NCI-H774 (cell line): ENCODE measurements around the gene SMPD3.
A peak's percentile ranks its signal among the peaks of the same experiment; 100 is the strongest.

Experiments
- DNase-seq: peaks from one replicate; lab custom pipeline; 2025; lab: John Stamatoyannopoulos, UW

SMPD3 gene

DNA sequence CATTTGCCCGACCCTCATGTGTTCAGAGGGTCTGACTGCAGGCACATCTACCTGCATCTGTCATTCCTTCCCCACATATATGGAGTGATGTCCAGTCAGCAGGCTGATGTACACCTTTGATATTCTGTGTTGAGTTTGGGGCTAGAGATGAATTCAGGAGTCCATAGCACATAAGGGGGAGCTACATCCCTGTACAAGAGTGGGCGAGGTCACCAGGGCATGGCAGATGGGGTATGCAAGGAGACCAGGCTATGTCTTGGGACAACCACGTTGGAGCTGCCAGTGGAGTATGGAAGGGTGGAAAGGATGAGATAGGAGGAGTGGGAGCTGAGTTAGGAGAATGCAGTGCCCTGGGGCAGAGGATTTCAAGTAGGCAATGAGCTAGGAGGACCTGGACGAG, 15.0 kb downstream of the SMPD3 start:
- DNase-seq = no peak

DNA sequence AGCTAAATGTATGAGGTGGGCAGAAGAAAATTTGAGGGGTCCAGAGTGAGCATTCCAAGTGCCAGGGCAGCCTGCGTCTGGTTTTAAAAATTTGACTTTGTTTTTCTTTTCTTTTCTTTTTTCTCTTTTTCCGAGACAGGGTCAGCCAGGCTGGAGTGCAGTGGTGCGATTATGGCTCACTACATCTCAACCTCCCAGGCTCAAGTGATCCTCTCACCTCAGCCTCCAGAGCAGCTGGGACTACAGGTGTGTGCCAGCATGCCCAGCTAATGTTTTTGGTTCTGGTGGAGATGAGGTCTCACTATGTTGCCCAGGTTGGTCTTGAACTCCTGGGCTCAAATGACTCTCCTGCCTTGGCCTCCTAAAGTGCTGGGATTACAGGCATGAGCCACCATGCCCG, 15.6 kb downstream of the SMPD3 start:
- no peak for DNase-seq

DNA sequence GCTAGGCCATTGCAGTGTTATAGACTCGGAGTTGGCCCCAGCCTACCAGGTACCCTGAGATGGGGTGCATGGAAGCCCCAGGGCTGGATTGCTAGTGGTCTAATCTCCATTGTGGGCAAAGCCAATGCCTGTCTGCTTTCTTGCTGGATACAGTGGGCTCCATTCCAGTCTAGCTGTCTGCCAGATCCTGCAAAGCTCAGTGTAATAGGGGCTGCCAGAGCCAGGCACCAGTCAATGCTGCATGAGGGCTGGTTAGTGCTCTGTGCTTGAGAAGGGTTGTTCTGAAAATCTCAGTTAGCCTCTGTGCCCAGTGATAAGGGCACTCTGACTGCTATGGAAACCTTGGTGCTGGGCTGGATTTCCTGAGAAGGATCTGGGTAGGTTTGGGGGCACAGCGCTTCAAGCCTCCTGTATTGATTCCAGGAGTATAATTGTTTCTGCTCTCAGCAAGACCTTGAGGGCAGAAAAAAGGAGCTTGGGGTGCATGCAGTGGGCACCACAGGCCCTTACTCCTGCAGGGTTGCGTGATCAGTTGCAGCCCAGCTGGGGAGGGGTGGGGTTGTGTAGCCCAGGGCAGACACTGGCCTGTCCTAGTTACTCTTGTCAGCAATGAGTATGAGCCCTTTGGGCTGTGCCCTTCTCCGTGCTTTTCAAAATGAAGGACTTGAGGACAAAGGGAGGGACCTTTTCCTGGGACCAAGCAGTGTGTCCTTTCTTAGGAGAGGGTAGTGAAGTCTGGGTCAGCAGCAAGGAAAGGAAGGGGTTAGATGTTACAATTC, 19.0 kb downstream of the SMPD3 start:
- DNase-seq = no peak

DNA sequence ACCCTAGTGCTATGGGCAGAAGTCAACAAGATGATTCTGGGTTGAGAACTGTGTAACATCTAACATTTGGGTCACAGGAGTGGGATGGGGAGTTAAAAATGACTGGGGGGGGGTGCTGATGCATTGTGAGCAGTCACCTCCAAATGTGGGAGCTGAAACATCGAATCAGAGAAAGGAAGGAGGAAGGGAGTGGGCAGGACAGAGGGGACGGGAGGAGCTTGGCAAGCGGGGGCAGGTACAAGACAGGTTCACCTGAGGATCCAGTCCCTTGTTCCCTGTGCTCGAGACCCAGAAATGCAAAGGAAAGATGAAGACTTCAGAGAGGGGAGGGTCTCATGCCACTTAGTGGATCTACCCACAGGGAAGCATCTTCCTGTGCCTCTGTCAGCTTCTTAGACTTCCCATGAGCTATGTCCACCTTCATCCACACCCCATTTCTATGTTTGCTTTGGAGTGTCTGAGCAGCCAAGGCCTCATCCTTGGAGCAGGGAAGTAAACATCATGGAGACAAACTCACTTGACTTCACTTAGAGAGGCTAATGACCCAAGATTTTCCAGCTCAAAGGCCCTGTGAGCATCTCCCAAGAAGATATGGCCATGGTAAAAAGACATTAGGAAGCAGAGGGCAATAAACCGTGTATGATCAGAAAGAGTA, 20.5 kb downstream of the SMPD3 start:
- DNase-seq = no peak

DNA sequence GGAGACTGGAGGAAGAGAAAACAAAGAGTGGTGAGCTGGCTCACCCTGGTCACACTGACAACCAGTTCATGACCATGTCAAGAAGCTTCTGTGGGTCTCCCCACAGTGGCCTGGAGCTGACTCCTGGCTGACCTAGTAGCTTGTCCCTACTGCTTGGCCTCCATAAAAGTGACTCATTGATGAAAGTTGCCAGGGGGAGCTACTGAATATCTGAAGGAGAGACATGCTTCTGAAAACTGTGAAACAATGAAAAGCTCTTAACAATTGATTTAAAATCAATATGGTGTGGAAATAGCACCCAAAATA, 22.0 kb downstream of the SMPD3 start:
- DNase-seq = no peak

DNA sequence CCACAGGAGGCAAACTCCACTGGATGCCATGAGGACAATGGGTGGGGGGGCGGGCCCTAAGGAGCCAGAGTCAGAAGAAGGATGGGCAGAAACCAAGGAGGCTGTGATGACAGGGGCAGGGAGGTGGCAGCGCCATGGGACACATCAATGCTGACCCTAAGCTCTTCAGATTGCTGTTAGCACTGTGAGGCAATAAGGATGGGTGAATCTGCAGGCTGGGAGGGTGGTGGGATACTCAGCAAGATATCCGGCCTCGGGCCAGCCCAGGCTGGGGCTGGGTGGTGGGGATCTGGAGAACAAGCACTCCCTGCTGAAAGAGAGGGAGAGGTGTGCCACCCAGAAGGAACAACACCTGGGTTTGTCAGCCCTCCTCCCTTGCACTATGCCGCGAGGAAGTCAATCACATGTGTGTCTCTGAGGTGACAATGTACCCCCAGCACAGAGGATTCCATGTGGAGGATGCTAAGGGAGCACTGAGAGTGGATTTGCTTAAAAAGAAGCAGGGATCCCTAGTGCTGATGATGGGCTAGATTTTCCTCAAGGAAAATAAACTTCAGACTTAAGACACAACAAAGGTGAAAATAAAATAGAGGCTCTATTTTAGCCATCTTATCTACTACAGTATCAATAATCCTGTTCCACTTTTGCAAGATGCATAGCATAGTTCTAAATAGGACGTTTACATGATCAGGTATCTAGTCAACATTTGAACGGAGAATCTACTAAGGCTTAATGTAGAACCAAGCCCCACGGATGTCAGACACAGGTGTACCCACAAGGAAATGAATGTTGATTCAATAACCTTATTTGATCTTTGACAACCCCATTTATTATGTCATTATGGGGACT, 22.6 kb downstream of the SMPD3 start:
- DNase-seq = no peak

DNA sequence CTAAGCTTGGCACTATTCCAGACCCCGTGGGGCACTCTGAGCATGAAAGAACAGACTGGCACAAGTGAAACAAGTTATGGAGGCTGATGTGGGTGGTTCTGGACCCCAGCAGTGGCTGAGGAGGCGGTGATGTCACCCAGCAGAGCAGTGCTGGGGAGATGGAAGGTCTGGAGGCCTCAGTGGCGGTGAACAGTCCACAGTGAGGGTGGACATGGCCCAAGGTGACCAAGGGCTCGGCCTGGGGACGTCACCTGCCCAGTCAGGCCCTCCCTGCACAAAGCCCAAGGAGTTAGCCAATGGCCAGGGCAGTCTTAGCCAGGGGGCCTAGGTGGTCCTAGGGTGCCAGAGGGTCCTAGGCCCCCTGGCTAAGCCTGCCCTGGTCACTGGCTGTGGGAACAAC, 24.5 kb downstream of the SMPD3 start:
- no peak for DNase-seq

DNA sequence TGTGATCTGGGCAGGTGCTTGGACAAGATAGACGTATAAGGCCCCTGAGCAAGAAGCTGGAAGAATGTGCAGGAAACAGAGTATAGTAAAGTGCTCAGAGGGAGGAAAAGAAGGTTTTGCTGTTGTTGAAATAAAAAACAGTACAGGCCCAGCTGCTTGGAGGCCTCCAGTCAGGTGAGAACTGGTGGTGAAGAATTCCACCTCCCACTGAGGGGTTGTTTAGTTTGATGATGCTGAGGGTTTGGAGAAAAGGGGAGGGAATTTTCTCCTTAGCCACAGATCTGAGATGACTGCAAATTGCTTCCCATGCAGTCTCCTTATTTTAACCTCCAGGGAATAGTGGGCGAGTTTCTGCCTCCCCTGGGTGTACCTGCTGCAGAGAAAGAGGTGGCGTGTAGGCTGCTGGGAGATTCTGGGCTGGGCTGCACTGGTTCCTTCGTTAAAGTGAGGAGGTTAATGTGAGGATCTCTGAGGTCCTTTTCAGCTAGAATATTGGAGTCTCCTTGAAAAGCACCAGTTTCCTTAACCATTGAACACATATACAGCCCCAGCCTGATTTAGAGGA, 25.8 kb downstream of the SMPD3 start:
- no peak for DNase-seq

DNA sequence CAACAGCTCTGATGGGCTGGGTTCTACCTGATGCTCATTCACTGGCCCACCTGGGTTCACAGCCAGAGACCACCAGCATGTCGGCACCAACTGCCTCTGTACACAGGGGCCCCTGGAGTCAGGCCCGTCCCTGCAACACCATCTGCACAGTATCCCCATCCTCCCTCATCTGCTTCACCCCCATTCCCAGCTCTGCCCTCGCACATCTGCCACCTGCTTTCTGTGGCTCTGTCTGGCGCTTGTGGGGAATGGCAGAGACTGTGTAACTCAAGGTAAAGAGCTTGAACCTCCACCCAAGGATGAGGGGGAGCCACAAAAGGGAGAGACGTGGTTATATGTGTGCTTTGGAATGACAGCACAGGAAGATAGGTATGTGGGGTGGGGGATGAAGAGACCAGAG, 27.2 kb downstream of the SMPD3 start:
- no peak for DNase-seq

DNA sequence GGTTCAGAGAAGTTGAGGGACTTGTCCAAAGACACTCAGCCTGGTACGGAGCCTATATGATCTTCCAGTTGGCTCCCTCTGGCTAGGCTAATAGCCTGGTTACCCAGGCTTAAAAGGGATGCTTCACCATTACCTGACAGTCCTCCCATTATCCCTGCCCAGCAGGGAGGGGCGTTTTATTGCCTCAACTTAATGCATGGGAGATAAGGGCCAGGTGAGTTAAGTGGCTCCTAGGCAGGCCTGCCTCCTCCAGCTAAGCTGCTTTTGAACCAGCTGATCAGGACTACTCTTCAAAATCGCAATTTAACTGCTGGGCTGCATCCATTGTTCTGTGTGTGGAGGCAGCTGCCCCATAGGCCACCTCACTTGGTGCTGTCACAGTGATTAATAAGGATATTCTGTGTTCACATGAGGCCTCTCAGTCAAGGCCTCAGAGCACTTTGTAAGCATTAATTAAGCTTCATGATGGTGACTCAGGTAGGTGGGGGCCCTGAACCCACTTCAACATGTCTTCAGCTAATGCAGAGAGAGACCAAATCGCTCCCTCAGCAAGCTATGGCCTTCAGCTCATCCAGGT, 27.9 kb downstream of the SMPD3 start:
- peak; percentile 63 for DNase-seq

DNA sequence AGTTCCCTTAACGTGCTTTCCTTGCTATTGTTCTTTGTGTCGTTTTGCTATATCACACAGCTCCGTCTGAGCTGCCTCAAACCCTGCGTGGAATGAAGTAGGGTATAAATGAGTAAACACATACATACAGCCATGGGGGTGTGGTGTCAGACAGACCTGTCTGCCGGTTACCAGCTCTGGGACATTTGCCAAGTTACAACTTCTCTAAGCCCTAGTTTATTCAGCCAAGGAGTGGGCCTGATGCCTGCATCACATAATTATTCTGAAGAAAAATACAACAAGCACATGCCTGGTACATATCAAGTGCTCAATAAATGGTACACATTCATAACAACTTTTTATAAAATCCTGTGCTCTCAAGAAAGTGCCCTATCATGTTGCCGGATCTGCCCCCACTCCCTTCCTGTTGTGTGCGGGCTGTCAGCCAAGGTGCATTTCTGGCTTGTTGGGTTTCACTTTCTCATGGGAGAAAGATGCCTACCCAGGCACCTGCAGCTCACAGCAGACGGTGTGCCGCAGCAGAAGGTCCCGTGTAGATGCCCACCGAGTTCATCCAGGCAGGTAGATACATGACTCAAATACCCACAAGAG, 30.5 kb downstream of the SMPD3 start:
- DNase-seq = peak; percentile 55

DNA sequence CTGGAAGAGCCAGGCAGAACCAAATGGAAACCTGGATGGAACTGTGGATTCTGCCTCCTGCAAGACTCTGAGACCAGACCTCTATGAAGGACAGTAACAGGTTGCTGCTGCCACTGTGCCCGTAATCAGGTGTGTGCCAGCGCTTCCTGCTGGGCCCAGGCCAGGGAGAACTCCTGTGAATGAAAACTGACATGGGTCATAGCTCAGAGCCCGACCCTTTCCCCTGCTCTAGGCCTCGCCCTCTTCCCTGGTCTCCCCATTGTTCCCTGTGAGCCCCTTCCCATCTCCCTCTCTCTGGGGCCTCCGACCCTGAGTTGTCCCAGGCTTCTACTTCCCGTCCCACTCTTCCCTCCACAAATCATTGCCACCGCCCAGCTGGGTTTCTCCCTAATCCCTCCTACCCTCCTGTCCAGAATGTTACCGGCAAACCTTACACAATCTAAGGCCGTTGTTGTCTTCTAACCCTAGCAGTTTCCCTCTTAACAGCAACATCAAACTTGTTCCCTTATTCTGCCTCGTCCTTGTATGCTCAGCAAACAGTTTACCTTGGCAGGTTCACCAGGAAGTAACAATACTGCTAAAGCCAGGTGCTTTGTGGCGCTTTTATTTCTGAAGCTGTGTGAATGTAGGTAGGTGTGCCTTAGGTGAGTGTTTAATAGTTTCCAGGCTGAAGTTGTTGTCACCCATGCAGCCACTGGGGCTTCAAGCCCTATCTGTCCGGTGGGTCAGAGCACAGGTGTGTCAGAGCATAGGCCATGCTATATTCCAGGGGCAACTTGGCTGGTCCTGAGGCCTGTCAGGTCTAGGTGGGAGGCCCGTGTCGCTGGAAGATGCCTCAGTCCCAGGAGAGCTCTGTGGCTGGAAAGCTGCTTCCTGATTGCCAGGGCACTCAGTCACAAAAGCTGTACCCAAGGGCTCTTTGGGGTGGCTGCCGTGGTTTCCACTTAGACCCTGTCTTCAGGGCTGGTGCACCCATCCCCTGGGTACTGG, 32.0 kb downstream of the SMPD3 start:
- peak; percentile 80 for DNase-seq

DNA sequence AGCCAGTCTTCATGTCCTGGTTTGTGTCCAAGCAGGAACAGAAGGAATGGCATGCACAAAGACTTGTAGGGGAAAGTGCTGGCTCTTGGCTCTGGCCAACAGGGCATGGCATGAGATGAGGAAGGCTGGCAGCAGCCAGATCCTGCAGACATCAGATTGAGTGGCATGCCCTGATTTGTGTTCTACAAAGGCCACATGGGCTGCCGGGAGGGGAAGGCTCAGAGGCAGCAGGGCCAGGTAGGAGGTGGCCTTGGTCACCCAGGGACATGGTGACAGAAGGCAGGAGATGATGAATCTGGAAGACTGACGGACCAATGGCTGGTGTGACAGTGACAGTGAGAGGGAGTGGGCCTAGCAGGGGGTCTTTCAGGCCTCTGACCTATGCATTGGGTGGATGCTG, 33.7 kb downstream of the SMPD3 start:
- no peak for DNase-seq

DNA sequence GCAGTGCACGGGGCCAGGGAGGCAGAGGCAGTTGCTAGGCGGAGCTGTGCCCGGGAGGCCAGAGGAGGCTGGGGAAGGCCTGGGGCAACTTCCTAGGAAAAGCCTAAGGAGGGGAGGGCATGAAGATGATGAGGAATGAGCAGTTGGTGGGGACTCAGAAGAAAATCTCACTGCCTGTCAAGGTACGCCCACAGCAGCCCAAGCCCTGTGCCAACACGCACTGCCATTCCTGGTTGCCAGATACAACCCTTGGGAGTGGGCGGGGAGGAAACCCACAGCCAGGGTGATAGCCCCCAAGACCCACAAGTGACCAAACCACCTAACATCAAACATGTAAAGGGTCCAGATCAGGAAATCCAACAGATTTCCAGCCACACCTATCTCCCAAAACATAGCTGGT, 36.2 kb downstream of the SMPD3 start:
- DNase-seq = no peak

DNA sequence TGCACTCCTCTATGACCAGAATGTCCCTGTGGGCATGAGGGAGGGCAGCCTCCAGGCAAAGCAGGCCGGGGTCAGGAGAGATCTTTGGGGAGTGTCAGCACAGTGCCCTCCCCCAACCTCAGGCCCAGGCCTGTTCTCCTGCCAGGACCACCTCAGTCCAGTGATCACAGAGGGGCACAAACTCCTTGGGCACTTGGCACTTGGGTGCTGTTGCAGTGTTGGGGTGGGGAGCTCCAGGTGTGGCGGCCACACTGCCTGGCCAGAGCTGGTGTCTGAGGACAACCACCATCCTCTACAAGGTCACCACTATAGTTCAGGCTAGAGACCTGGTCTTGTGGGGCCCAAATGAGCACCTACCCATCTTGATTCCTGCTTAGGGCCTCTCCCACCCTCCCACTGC, 37.2 kb downstream of the SMPD3 start:
- DNase-seq = no peak

DNA sequence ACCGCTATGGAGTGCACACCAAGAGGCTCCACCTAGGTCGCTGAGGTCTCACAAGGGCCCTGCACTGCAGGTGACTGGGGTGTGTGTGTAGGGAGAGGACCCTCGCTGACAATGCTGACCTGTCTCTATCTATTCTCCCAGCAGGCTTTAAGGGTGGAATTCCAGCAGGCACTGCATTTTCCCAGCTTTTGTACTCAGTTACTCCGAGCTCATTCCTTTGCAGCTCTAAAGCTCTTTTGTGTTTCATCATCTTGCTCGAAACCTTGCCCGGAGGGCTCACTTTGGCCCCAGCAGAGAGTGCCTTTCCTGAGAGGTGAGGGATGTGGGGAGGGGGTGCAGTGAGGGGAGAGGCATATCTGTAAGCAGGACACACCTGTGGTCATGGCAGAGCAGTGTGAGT, 39.3 kb downstream of the SMPD3 start:
- DNase-seq = no peak

DNA sequence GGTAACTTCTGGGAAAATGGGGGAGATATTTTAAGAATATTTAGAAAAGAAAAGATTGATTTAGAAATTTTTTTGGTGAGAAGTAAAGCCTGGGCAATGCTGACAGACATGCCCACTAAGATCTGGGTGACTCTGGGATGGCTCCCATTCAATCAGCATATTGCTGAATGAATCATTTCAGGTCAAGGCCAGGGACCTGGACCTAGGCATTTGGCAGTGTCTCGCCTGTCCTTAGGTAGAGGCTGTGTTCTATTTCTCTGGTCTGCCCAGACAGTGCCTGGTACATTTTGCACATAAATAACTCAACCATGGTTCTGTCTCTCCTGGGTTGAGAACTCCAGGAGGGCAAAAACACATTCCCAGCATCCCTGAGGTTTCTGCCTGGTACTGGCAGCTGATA, 39.9 kb downstream of the SMPD3 start:
- no peak for DNase-seq

DNA sequence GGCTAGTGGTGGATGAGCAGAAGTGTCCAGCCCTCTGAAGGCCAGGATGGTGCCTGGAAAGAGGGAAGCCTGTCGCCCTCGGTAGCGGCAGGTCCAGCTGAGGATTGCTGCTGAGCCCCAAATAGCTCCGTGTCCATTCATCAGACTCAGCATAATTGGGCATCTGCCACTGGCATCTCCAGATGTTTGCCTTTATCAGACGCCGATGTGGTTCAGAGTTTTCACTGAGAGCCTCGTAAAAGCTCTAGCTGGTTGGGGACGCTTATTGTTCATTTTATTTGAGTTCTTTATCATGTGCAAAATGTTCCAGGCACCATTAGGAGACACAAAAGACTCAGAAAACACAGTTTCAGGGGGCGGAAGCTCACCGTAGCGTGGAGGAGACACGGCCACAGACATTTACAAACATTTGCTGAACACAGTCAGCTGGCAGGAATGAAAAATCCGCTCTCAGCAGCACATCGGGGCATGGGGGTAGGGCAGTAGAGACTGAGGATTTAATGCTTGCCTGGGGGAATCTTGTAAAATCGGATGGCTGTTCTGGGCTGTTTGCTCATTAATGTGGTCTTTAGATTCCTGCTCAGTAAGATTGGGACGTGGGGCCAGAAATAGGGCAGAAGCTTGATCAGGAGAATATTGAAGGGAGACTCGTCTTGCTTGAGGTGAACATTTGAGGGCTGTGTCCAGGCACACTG, 41.7 kb downstream of the SMPD3 start:
- no peak for DNase-seq

DNA sequence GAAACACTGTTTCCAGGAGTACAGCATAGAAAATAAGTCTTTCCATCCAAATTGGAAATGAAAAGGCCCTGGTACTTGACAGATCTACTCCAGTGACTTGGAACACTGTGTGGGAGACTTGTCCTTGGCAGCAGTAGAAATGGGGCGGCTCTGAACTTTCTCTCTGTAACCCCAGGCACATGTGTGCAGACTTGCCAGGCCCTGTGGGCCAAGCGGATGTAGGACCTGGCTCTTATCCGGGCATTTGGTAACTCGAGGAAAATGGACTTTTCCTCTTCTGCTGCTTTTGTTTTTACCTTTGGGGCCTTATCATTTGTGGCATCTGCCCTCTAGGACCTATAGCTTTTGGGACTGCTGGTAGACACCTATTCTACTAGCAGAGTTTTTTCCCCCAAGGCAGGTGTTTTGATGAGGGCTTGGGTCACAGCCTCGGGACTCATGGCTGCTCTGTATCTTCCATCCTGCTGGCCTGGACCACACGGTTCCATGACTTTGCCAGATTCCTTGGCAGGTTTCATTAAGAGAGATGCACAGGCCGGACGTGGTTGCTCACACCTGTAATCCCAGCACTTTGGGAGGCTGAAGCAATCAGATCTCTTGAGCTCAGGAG, 43.5 kb downstream of the SMPD3 start:
- no peak for DNase-seq

DNA sequence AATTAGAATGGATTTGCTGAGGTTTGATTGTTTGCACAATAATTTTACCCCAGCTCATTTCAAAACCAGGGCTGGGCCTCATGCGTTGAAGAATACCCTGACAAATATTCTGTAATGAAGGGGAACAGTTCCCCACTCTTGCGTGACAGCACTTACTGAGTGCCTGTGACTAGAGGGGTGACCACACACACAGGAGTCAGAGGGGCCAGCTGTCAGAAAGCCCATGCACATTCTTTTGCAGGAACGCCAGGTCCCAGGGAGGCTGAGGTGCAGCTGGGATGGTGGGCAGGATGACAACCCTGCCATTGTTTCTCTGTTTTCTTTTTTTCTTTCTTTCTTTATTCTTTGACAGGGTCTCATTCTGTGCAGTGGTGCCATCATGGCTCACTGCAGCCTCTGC, 44.6 kb downstream of the SMPD3 start:
- DNase-seq = no peak
